Activated CD4-positive, alpha-beta T cell treated with anti-CD3 and anti-CD28 coated beads, Interleukin-2, Interleukin-4, amounts not matched to agents 100 ng/mL and 50 ng/mL, durations not matched to agents 16 hours and 8 hours (primary cell): ENCODE measurements around the gene RCAN2.
A peak's percentile ranks its signal among the peaks of the same experiment; 100 is the strongest.

ENCODE experiments used
- DNase-seq: peaks from one replicate; pipeline ENCODE4 v3.0.0-alpha.2; 2020; ENCODE audit warnings: low spot score

The RCAN2 gene

DNA sequence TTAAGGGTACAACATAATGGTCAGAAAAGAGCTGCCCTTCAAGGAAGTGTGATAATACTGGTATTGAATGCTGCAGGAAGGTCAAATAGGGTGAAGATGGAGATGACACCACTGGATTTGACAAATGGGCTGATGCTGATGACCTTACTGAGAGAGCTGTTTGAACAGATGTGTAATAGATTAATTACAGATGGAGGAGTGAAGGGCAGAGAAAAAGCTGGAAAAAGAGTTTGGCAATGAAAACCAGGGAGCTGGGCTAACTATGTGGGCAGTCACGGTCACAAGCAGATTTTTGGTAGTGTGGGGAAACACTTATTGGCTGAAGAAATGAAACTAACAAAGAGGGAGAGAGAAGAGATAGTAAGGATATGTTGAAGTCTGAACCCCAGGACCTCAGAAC lies 236.9 kb downstream of the RCAN2 start:
- DNase-seq = no peak

DNA sequence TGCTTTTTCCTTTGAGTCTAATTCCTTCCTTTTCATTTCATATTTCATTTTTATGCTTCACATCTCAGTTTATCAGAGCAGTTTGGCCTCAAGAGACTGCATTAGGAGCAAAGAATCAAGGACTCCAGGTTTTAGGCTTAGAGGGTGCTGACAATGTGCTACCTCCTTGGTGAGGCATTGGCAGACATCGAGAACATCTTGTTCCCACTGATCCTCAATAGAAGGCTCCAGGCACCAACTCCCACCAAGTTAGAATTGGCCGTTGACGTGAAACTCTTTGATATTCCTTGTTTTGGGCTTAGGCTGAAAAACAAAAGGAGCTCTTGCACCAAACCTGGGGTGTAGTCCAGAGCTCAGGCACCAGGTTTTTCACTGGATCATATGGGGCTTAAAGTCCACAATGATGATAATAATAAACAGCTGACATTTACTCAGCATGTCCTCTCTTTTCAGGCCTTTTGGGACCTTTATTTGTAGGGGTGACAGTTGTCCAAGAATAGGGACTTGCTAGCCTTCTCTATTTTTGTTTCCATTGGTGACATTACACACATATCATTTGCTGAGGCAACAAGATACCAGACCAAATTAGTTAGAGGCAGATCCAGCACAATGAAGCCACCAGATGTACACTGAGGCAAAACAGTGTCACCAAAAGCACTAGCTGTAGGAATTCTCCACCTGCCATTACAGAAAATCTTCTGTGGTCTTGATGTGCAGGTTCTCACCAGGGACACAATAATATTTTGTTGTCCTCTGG lies 239.5 kb downstream of the RCAN2 start:
- no peak for DNase-seq

DNA sequence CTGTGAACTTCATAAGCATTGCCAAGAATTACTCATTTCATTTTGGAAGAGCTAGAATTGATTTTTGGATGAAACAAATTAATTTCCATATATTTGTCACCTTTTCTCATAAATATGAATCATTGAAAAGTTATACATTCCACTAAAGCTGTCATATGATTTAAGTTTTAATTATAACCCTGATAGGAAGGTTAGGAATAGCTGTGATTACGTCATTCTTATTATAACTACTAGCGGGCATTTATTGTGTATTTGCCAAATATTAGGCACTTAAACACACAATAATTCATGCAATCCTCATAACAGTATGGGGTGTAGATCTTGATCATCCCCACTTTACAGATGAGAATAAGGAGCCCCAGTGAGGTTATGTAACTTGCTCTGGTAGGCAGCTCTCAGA lies 243.1 kb downstream of the RCAN2 start:
- DNase-seq = no peak

DNA sequence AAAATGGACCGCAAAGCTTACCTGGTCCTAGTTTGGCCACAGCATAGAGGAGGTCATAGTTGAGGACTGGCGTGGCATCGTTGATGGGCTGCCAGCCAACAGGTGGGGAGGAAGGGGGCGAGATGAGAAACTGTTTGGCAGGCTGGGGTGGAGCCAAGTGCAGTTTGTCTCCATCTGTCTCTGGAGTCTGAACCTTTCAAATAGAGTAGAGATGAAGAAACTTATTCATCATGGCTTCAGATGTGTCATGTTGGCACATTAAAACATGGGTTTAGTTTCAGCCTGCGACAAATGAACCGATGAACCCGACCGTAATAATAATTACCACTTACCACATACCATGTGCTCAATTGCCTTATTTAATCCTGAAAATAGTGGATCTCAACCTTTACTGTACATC lies 244.5 kb downstream of the RCAN2 start:
- DNase-seq = no peak

DNA sequence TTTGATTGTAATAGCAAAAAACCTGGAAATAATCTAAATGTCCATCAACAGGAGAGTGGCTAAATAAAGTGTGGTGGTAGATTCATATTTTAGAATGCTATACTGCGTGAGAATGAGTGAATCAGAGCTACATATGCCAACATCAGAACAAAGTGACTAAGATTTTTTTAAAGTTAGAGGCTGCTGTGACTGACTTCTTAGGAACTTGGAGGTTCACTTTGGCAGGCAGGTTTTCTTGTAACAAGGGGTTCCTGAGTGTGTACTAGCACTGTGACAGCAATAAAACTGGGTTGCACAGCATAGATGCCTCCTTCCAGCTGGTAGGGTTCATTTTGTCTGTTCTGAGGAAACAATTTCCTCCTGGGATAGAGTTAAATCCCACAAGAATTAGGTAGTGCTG lies 245.2 kb downstream of the RCAN2 start:
- DNase-seq = no peak

DNA sequence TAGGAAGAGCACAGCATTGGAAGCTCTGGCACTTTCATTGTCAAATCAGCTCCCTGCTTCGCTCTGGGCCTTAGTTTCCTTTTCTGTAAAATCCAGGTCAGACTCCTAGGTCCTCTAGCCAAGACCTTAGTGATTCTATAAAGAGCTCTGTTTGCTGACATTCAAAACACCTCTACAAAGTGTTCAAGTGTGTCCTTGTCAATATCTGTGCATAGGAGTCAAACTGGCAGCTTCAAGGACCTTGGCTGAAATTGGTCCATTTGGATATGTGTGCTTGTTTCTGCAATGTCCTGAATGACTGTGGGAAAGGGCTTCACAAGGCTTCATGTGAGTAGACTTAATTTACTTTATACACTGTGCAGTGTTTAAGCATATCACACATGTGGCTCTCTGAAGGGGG lies 246.6 kb downstream of the RCAN2 start:
- no peak for DNase-seq

DNA sequence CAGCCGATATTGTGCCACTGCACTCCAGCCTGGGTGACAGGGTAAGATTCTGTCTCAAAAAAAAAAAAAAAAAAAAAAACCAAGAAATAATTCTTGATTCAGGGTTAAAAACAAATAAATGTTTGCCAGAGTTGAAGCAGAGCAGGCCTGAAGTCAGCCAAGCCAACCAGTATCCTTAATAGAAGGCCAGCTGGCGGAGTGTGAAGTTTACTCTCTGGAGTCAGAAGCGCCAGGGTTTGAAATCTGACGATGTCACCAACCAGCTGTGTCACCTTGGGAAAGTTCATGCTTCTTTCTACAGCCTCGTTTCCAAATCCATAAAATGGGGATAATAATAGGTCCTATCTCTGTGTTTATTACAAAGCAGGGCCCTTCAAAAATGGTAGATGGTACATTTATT lies 247.5 kb downstream of the RCAN2 start:
- DNase-seq = no peak

DNA sequence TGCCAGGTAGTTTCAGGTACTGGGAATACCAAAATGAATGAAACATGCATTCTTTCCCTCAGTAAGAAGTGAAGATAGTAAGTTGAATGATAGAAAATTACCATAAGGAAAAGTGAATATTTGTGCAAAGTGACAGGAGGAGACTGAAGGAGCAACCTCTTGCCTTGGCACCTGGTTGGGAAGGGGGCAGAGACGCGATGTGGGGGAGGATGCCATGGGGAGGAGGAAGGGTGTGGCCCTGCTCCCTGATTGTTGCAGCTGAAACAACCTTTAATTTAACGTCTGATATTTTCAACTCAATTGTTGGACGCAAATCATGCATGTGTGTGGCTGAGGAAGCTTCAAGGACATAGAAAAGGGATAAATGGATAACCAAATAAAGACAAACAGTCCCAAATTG lies 248.3 kb downstream of the RCAN2 start:
- no peak for DNase-seq

DNA sequence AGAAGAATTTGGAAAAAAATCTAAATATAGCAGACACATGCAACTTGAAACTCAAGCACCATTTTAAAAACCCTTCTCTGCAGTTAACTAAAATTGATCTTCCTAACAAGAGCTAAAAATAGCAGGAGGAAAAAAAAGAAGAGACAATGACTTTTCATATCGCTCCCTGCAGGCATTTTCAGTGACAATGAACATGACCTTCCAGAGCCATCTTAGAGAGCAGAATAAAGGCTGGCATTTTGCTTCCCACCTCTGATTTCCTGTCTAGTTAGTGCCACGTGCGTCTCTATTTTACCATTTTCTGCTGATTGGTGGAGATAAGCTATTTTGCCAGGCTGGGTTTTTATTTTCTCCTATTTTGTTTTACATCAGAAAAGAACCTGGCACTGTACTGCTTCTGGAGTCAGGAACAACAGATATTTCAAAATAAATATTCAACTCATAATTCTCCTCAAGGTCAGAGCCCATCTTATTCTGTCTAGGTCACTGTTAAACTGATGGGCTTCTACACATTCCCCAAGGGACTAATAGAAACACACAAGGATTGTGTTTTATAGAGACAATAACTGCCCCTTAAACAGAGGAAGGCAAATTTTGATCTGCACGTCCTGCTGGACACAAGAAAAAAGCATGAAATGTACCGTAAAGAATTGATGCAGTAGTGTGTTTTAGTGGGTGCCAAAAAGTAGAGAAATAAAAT lies 250.2 kb downstream of the RCAN2 start:
- no peak for DNase-seq

DNA sequence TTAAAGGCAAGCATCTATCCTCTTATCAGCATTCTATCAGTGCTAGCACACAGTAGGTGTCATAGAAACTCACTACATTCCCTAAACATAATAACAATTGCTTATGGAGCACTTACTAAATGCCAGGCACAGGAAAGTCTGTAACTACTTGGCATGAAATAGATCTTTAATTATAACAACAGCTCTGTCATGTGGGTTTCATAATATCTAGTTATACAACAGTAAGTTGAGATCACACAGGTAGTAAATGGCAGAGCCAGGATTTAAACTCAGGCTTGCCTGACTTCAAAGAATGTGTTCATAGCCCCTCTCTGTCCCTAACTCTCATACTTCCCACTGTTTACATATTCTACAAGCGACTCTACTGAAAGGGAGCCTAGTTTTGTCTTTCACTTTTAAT lies 254.5 kb downstream of the RCAN2 start:
- DNase-seq = no peak

DNA sequence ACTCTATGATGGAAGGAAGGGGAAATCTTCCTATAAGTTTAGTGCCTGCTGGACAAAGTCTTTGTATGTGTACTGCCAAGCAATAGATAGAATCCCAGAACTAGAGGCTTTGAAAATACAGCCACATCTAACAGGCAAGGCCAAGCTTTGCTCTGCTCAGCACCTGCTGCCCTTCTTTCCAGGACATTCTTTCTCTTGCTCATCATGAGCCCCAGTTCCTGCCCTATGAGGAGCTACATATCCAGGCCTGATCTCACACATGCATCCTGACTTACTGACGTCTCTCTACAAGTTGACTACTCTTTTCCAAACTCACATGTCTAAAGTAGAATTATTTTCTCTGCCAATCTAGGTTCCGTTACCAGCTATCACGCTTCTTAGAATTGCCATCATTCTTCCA lies 256.0 kb downstream of the RCAN2 start:
- no peak for DNase-seq

DNA sequence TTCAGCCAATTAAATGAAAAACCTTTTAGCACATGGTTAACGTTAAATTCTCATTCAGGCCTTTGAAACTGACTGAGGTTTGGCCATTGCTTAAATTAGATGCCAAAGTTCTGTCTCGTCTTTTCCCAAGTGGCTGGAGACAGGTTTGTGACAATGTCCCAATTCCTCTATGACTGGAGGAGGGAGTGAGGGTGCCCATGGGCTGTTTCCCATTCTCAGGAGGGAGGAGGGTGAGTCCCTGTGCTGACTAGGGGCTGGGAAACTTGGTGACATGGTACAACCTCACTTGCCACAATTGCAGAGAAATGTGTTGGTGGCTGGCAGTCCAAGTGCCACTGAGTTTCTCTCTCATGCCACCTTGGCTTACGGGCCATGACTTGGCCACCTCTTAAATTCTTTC lies 256.5 kb downstream of the RCAN2 start:
- DNase-seq = no peak

DNA sequence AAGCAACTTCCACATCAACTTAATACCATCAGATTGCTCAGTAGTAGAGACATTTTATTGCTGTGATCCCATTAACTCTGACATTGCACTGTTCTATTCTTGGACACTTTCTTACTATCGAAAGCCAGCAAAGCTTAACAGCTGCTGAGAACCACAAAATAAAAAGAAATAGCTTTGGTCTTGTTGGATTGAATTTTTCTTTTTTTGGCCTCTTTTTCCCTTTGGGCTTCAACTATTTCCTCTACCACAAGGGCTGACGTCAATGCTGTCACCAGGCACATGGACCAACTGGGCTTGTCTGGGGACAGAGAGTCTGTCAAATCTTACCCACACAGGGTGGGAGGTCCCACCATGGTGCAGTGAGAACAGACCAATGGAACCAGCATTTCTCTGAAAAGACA lies 257.1 kb downstream of the RCAN2 start:
- DNase-seq = no peak

DNA sequence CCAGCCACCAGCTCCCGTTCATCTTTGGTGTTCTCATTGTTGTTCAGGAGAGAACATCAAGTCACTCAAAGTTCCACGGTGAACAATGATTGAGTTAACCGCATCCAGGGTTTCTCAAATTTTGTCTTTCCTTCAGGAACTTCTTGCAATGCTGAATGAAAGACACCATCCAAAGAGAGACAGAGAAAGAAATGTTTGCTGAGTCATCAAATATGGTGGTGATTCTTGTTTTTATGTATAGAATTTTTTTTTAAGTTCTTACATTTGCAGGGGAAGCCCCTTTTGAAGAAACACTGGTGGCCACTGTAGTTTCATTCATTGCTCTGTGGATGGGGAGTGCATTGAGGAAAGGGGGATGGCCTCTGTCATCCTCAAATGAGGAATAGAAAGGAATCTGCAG lies 258.1 kb downstream of the RCAN2 start:
- no peak for DNase-seq

DNA sequence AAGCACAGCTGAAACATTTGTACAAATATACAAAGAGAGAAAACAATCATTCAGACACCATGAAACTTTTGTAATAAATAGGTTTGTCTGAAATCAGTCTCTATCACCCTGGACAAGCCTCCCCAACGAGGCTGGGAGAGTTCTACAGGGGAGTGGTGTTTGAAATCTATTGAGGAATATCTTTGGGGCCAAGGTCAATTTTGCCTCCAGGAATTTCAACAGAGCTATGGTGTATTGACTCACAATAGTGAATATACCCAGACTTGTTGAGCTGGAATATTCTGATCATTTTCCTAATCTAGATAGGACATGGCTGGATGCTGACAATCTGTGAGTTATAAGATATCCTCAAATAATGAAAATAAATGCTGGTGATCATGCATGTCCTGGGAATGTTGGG lies 269.0 kb downstream of the RCAN2 start:
- no peak for DNase-seq

DNA sequence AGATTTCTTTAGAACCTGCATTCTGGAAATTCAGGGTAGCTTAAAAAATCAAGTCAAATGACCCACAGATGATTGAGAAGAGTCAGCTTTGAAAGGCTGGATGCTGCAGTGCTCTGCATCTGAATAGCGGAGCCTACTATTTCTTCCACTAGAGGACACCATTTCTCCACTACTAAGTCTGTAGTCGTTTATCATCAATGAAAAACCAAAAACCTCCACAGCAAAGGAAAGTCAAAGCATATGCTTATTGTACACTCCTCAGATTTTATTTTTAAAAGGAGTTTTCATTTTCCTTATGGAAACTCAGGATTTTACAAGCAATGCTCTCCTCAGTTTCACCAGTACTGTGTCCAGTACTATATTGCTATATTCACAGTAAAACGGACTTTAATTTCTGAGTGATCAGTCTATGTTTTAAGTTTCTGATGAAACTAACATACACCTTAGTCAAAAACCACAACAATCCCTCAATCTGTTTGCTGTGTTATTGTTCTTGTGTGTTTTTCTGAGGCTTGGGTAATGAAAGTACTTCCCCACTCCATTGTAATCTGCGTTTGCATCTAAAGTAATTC lies 269.9 kb downstream of the RCAN2 start:
- peak; percentile 46 for DNase-seq

DNA sequence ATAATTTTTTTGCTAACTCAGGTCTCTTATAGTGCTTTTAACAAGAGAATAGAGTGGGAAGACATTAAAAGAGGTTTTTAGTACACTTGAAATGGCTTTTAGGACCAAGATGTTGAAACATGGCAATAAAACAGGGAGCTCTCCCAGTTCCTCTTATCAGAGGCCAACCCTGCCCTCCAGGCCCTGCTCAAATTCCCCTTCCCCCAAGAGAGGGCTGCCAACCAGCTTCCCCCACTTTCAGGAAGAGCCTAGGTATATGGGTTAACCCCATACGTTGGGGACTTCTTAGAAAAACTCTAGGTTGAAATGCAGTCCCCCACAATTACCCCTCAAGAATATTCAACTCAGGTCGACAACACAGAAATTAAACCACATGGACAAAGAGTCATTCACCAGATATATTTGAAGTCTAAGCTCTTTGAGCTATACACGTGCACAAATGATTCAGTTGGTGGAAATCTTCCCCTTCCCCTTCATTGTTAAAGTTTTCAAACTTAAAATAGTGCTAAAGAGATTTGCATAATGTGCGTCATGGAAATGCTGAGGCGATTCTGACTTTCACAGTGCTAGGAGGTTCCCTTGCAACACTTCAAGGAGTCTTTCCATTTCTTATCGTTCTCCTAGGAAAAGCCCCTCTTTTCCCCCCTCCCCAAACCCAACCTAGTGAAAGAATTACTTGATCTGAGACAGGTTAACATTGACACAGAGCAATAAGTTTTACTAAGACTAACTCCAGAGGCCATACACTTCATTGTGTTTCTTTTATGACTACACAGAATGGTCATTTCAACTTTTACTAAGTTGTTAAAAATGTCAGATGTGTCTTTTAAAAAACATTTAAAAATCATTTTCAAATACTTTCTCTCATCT lies 270.7 kb downstream of the RCAN2 start:
- DNase-seq = no peak

DNA sequence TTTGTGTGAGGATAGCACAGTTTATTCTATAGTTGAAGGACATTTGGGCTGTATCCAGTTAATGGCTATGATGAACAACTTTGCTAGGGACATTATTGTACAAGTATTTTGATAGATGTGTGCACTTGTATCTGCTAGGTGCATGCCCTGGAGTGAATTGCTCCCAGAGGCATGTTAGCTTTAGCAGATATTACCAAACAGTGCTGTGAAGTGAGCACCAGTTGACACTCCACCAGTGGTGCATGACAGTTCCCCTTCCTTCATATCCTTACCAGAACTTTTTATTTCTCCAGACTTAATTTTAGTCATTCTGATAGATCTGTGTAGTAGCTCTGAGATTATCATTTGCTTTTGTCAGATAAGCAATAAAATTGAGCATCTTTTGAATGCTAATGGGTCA lies 271.6 kb downstream of the RCAN2 start:
- DNase-seq = no peak

DNA sequence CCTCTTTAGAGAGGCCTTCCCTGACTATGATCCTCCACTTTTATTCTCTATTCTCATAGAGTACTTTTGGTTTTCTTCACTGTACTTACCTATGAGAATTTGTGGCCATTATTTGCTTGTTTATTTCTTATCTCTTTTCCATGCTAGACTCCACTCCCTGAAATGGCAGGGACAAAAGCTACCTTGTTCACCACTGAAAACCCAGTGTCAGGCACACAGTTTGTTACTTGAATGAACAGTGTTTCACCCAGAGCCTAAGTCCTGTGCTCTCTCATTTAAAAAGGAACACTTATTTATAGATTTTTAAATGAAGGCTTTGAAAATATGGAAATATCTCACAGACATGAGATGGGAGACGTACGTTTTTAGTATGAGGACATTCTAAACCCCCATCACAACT lies 272.8 kb downstream of the RCAN2 start:
- no peak for DNase-seq

DNA sequence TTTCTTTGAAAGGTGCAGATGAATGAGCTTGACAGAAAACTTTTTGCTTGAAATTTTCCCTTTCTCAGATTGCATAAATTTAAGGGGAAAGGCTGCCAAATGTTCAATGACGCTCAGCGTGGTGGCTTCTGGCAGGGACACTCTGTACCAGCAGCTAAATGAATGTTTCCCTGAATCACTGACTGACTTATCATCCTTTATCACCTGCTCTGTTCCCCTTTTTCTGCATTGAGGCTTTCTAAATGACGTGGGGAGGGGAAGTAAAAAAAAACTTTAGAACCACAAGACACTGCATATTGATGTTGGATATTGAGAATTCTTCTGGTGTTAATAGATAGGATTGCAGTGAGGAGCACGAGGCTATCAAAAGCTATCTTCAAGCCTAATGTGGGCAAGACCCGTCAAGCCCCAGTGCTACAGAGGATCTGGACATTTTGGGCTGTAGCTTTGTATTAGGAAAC lies 273.5 kb downstream of the RCAN2 start:
- no peak for DNase-seq

DNA sequence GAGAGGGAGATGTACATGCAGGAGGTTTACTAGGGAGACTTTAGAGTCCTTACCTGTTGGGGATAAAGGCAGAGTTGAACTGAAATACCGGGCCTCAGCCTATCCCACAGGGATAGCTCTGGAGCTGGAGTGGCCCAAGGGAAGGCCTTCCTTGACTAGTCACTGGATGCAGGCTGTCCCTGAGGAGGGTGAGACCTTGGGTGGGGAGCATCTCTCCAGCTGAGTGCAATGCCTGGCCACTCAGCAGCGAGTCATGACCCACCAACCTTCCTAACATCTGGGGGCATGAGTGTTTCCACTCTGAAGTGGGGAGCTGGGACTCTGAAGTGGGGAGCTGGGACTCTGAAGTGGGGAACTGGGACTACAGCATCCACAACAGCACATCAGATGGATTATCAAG lies 274.4 kb downstream of the RCAN2 start:
- no peak for DNase-seq

DNA sequence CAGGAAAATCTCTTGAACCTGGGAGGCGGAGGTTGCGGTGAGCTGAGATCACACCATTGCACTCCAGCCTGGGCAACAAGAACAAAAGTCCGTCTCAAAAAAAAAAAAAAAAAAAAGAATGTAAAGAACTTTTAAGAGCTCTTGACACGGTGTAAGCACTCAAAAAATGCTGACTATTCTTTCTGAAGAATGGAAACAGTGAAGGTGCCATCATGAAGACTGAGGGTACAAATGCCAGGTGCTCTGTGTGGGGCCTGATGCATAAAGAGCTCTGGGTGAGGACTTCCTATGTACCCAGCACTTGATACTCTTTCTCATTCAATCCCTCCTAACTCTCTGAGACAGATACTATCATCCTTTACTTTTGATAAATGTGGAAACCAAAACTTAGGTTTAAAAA lies 275.5 kb downstream of the RCAN2 start:
- no peak for DNase-seq

DNA sequence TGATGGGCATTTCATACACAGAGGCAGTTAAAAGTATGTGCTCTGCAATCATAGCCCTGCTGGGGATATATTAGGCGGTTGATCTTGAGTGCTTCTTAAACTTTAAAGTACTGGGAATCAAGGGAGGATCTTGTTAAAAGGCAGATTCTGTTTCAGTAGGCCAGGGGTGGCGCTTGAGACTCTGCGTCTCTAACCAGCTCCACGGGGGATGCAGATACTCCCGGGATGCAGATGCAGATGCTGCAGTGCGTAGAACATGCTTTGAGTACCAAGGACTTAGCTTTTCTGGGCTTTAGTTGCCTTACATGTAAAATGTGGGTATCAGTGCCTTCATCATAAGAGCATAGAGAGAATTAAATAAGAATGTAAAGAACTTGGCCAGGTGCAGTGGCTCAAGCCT lies 276.0 kb downstream of the RCAN2 start:
- DNase-seq = no peak
